SU-DHL-6 (cell line): ENCODE results near the gene ZNF423.

Experiments used
- H2AFZ ChIP-seq: fragments of 200-600 bp; sonication (generic); 2 replicates; pipeline ENCODE4 v1.6.1; 2014; ENCODE audit warnings: low read depth, mild to moderate bottlenecking, moderate library complexity, mixed read lengths, antibody characterized with exemption, low read length; ENCODE audit not compliant: severe bottlenecking
- H3F3A ChIP-seq: fragments of 200-600 bp; shearing (Covaris generic); 2 replicates; pipeline ENCODE4 v1.6.0; 2016; ENCODE audit warnings: antibody characterized with exemption, mild to moderate bottlenecking; ENCODE audit not compliant: insufficient read depth
- H3K27ac ChIP-seq: fragments of 200-600 bp; sonication (generic); 2 replicates; pipeline ENCODE4 v1.5.1; 2016; ENCODE audit warnings: low read depth, mild to moderate bottlenecking, low read length, moderate library complexity, mixed read lengths
- H3K27me3 ChIP-seq: fragments of 200-600 bp; sonication (generic), shearing (Covaris generic); 2 replicates; pipeline ENCODE4 v1.6.0; 2014; ENCODE audit warnings: mild to moderate bottlenecking, low read length
- H3K36me3 ChIP-seq: fragments of 200-600 bp; sonication (generic); 2 replicates; pipeline ENCODE4 v1.6.1; 2014; ENCODE audit warnings: mild to moderate bottlenecking, low read length, mixed read lengths
- H3K4me2 ChIP-seq: fragments of 300-600, 200-600 bp; shearing (Covaris generic), sonication (generic); 2 replicates; pipeline ENCODE4 v1.6.0; 2014; ENCODE audit warnings: low read length, low read depth, mild to moderate bottlenecking; ENCODE audit not compliant: poor library complexity, severe bottlenecking
- H3K4me3 ChIP-seq: fragments of 200-600 bp; sonication (generic); 2 replicates; pipeline ENCODE4 v1.5.1; 2014; ENCODE audit warnings: antibody characterized with exemption, low read length, mild to moderate bottlenecking, mixed read lengths; ENCODE audit not compliant: insufficient read depth, poor library complexity, severe bottlenecking
- H3K79me2 ChIP-seq: fragments of 200-600 bp; sonication (generic); 2 replicates; pipeline ENCODE4 v1.6.1; 2014; ENCODE audit warnings: mild to moderate bottlenecking, low read length, moderate library complexity; ENCODE audit not compliant: insufficient read depth
- H3K9ac ChIP-seq: fragments of 200-600 bp; sonication (generic); 2 replicates; pipeline ENCODE4 v1.7.0; 2014; ENCODE audit warnings: mild to moderate bottlenecking, low read length
- H3K9me2 ChIP-seq: fragments of 200-600 bp; sonication (generic); replicated peaks from 2 replicates; pipeline ENCODE4 v1.6.1; 2014; ENCODE audit warnings: low read length; ENCODE audit not compliant: insufficient read depth
- H3K9me3 ChIP-seq: fragments of 200-600 bp; sonication (generic); 2 replicates; pipeline ENCODE4 v1.6.1; 2014; ENCODE audit warnings: low read length, mixed read lengths; ENCODE audit not compliant: insufficient read depth
- H4K20me1 ChIP-seq: fragments of 200-600 bp; sonication (generic); 2 replicates; pipeline ENCODE4 v1.6.1; 2014; ENCODE audit warnings: low read depth, mild to moderate bottlenecking, antibody characterized with exemption, low read length, moderate library complexity, mixed read lengths
- CTCF ChIP-seq: fragments of 200-600 bp; sonication (generic); IDR thresholded peaks from one replicate; pipeline ENCODE4 v1.5.1; 2017; ENCODE audit warnings: antibody characterized with exemption, mild to moderate bottlenecking, low read length, moderate library complexity; ENCODE audit not compliant: insufficient read depth, poor library complexity, severe bottlenecking
- EZH2phosphoT487 ChIP-seq: fragments of 200-600 bp; sonication (generic), shearing (Covaris generic); conservative IDR thresholded peaks from 2 replicates; pipeline ENCODE4 v1.6.1; 2018; ENCODE audit warnings: mild to moderate bottlenecking, antibody characterized with exemption, low read length, moderate library complexity, mixed read lengths

ZNF423 gene

DNA sequence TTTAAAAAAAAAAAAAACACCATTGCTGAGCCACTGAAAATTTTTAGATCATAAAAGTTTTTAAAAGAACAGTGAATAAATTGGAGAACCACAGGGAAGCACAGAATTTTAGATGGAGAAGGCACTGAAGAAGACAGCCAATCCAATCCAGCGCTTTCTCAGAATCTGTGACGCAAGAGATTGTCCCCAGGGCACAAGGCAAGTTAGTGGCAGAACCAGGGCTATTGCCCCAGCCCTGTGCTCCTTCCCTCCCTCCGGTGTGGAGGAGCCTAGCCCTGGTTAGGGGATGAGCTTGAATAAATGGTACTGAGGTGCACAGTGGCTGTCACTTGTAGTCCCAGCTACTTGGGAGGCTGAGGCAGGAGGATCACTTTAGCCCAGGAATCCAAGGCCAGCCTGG is 108.3 kb downstream of the ZNF423 start:
- H3K9me3 ChIP-seq: no peaks in the 10 kb centered on the region
- no peak overlapping the region for H3K4me2 ChIP-seq
- H3K4me3 ChIP-seq: no peak overlapping the region
- H3K27me3 ChIP-seq: no peaks in the 10 kb centered on the region
- no peaks in the 10 kb centered on the region for H3K9me2 ChIP-seq
- no peaks in the 10 kb centered on the region for H3F3A ChIP-seq
- H3K27ac ChIP-seq: no peak overlapping the region
- no peaks in the 10 kb centered on the region for H3K36me3 ChIP-seq
- H3K79me2 ChIP-seq: no peaks in the 10 kb centered on the region
- H4K20me1 ChIP-seq: no peaks in the 10 kb centered on the region
- TF ChIP-seq EZH2phosphoT487: no peak
- TF ChIP-seq CTCF: no peak
- H2AFZ ChIP-seq: no peak overlapping the region
- no peak overlapping the region for H3K9ac ChIP-seq

DNA sequence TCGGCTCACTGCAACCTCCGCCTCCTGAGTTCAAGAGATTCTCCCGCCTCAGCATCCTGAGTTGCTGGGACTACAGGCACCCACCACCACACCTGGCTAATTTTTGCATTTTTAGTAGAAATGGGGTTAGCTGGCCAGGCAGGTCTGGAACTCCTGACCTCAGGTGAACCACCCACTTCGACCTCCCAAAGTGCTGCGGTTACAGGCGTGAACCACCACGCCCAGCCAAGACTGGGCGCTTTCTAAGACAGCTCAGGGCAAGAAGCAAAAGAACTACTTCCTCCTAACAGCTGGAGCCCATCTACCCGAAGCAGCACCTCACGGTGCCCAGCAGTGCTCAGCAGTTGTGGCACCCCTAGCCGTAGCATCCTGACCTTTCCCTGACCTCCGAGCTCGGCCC is 109.4 kb downstream of the ZNF423 start:
- no peaks in the 10 kb centered on the region for H3F3A ChIP-seq
- no peak overlapping the region for H3K4me2 ChIP-seq
- H2AFZ ChIP-seq: no peak overlapping the region
- H3K79me2 ChIP-seq: no peaks in the 10 kb centered on the region
- no peaks in the 10 kb centered on the region for H3K27me3 ChIP-seq
- no peaks in the 10 kb centered on the region for H3K9me2 ChIP-seq
- H4K20me1 ChIP-seq: no peaks in the 10 kb centered on the region
- no peak overlapping the region for H3K27ac ChIP-seq
- TF ChIP-seq CTCF: no peak
- no peak for TF ChIP-seq EZH2phosphoT487
- H3K36me3 ChIP-seq: no peaks in the 10 kb centered on the region
- no peak overlapping the region for H3K9ac ChIP-seq
- H3K9me3 ChIP-seq: no peaks in the 10 kb centered on the region
- H3K4me3 ChIP-seq: no peak overlapping the region

- Histone ChIP-seq H3K9me3 (no peaks in the 10 kb centered on the region), H3K9ac (no peak overlapping the region), H4K20me1 (no peaks in the 10 kb centered on the region), H3K4me3 (no peak overlapping the region), H3K9me2 (no peaks in the 10 kb centered on the region), H2AFZ (no peak overlapping the region), H3F3A (no peaks in the 10 kb centered on the region), H3K79me2 (no peaks in the 10 kb centered on the region), H3K27ac (no peak overlapping the region), H3K4me2 (no peak overlapping the region), H3K27me3 (no peaks in the 10 kb centered on the region), H3K36me3 (no peaks in the 10 kb centered on the region)
- TF ChIP-seq EZH2phosphoT487 (no peak), CTCF (no peak)
Observed at GRCh38 chr16:49745311-49745747, 110.6 kb downstream of the ZNF423 start.
